Astrocyte of the spinal cord (primary cell): ENCODE data around the gene CLDN18.

Experiments
- DNase-seq: peaks from one replicate; pipeline ENCODE4 v3.0.0; 2011; ENCODE audit warnings: low read depth, low spot score
- H3K4me3 ChIP-seq: 2 replicates; pipeline ENCODE4 v1.5.1; 2011; ENCODE audit warnings: low read depth, mild to moderate bottlenecking, low read length, moderate library complexity
- CTCF ChIP-seq: IDR thresholded peaks from 2 replicates; pipeline ENCODE4 v1.5.1; 2012; ENCODE audit warnings: low read depth, mild to moderate bottlenecking, low read length, inconsistent platforms
- in situ Hi-C: cut with HindIII; loops from 2 replicates; pipeline ENCODE4 v1.10.0; 2017; ENCODE audit warnings: low sequenced_read_pairs

The CLDN18 gene

GRCh38 chr3:137987723-137988122 lies 22.2 kb upstream of the CLDN18 start:
- no peak for DNase-seq
- H3K4me3 ChIP-seq, result no peak overlapping the region
- in situ Hi-C loops, result no loop called here
- TF ChIP-seq CTCF, result no peak

- no peak for DNase-seq
- no peak for TF ChIP-seq CTCF
- in situ Hi-C loops, result no loop called here
- H3K4me3 ChIP-seq, result no peak overlapping the region
Measured at GRCh38 chr3:137988152-137988551, 21.8 kb upstream of the CLDN18 start.

- TF ChIP-seq CTCF, result no peak
- DNase-seq, result no peak
- in situ Hi-C loops, result no loop called here
- no peak overlapping the region for H3K4me3 ChIP-seq
Measured at GRCh38 chr3:137988982-137989381, 21.0 kb upstream of the CLDN18 start.

- H3K4me3 ChIP-seq, result no peak overlapping the region
- in situ Hi-C loops, result no loop called here
- TF ChIP-seq CTCF, result no peak
- DNase-seq, result no peak
Measured at GRCh38 chr3:137990427-137990826, 19.5 kb upstream of the CLDN18 start.

GRCh38 chr3:137992592-137992991 lies 17.4 kb upstream of the CLDN18 start:
- in situ Hi-C loops, result no loop called here
- TF ChIP-seq CTCF, result no peak
- H3K4me3 ChIP-seq, result no peak overlapping the region
- no peak for DNase-seq

GRCh38 chr3:137998121-137999042 lies 11.6 kb upstream of the CLDN18 start:
- no peak for TF ChIP-seq CTCF
- H3K4me3 ChIP-seq, result no peak overlapping the region
- no peak for DNase-seq
- in situ Hi-C loops, result no loop called here
